ENCODE measurements around the gene FAM163B. TPM values are rescaled to one million over a fixed set of nuclear protein-coding genes. Genes with fewer than 3 reads are reported as not detected.

The FAM163B gene
- total RNA-seq, 1 donor from 2014 or later, result not detected

GRCh38 chr9:133619791-133620190 lies 10.6 kb upstream of the FAM163B start:
- peaks cover 4% of the 10 kb centered on the region for H3K27me3 Mint-ChIP-seq (ENCODE audit: unreplicated experiment)

GRCh38 chr9:133618726-133619125 lies 9.5 kb upstream of the FAM163B start:
- Mint-ChIP-seq H3K27me3 (ENCODE audit: unreplicated experiment) (peaks cover 4% of the 10 kb centered on the region), H3K9me3 (ENCODE audit: unreplicated experiment) (no peaks in the 10 kb centered on the region), H3K27ac (ENCODE audit: unreplicated experiment) (no peak overlapping the region), H3K36me3 (ENCODE audit: low read depth, unreplicated experiment) (no peaks in the 10 kb centered on the region), H3K4me1 (ENCODE audit: unreplicated experiment) (no peaks in the 10 kb centered on the region), H3K4me3 (ENCODE audit: unreplicated experiment) (no peak overlapping the region)
- no peak for TF ChIP-seq CTCF (IDR thresholded peaks at IDR 0.05; ENCODE audit: unreplicated experiment)
- no peak for DNase-seq (ENCODE audit: low spot score)

More at GRCh38 chr9:133619791-133620190, 10.6 kb upstream of the FAM163B start:
- TF ChIP-seq CTCF (IDR thresholded peaks at IDR 0.05; ENCODE audit: unreplicated experiment), result no peak
- no peak for DNase-seq (ENCODE audit: low spot score)
- Mint-ChIP-seq H3K4me3 (ENCODE audit: unreplicated experiment) (no peak overlapping the region), H3K9me3 (ENCODE audit: unreplicated experiment) (no peaks in the 10 kb centered on the region), H3K36me3 (ENCODE audit: low read depth, unreplicated experiment) (peaks cover 2% of the 10 kb centered on the region), H3K27ac (ENCODE audit: unreplicated experiment) (no peak overlapping the region), H3K4me1 (ENCODE audit: unreplicated experiment) (no peaks in the 10 kb centered on the region)

GRCh38 chr9:133616643-133617405 lies 7.6 kb upstream of the FAM163B start:
- Mint-ChIP-seq H3K27me3 (ENCODE audit: unreplicated experiment) (peaks cover 4% of the 10 kb centered on the region), H3K4me3 (ENCODE audit: unreplicated experiment) (no peak overlapping the region), H3K4me1 (ENCODE audit: unreplicated experiment) (no peaks in the 10 kb centered on the region), H3K36me3 (ENCODE audit: low read depth, unreplicated experiment) (no peaks in the 10 kb centered on the region), H3K27ac (ENCODE audit: unreplicated experiment) (no peak overlapping the region), H3K9me3 (ENCODE audit: unreplicated experiment) (no peaks in the 10 kb centered on the region)
- no peak for DNase-seq (ENCODE audit: low spot score)
- TF ChIP-seq CTCF (IDR thresholded peaks at IDR 0.05; ENCODE audit: unreplicated experiment), result no peak

- Mint-ChIP-seq H3K27me3 (ENCODE audit: unreplicated experiment) (peaks cover 8% of the 10 kb centered on the region), H3K27ac (ENCODE audit: unreplicated experiment) (no peak overlapping the region), H3K9me3 (ENCODE audit: unreplicated experiment) (no peaks in the 10 kb centered on the region), H3K4me3 (ENCODE audit: unreplicated experiment) (no peak overlapping the region), H3K4me1 (ENCODE audit: unreplicated experiment) (no peaks in the 10 kb centered on the region), H3K36me3 (ENCODE audit: low read depth, unreplicated experiment) (no peaks in the 10 kb centered on the region)
- no peak for TF ChIP-seq CTCF (IDR thresholded peaks at IDR 0.05; ENCODE audit: unreplicated experiment)
- no peak for DNase-seq (ENCODE audit: low spot score)
Measured at GRCh38 chr9:133615606-133616188, 6.5 kb upstream of the FAM163B start.

GRCh38 chr9:133615186-133615585 lies 6.0 kb upstream of the FAM163B start:
- DNase-seq (ENCODE audit: low spot score), result no peak
- TF ChIP-seq CTCF (IDR thresholded peaks at IDR 0.05; ENCODE audit: unreplicated experiment), result no peak
- Mint-ChIP-seq H3K4me3 (ENCODE audit: unreplicated experiment) (no peak overlapping the region), H3K4me1 (ENCODE audit: unreplicated experiment) (no peaks in the 10 kb centered on the region), H3K36me3 (ENCODE audit: low read depth, unreplicated experiment) (no peaks in the 10 kb centered on the region), H3K9me3 (ENCODE audit: unreplicated experiment) (no peaks in the 10 kb centered on the region), H3K27me3 (ENCODE audit: unreplicated experiment) (peaks cover 11% of the 10 kb centered on the region), H3K27ac (ENCODE audit: unreplicated experiment) (no peak overlapping the region)

Data from endothelial cell (in vitro differentiated cells).